HG03103 (cell line): Measurements from ENCODE around the gene LCN10.
"Not testable (repeated sequence)": the region's sequence is repeated elsewhere in the genome, so short reads cannot be mapped to it uniquely, and the experiment has no call there.

Experiments used
- ATAC-seq: cut with Tn5 transposase; IDR thresholded peaks from one replicate; pipeline ENCODE4 v1.9.1; 2021; ENCODE audit warnings: low read depth; ENCODE audit not compliant: unreplicated experiment

LCN10 gene

GRCh38 chr9:136755302-136756133, 12.8 kb upstream of the LCN10 start:
- ATAC-seq = not testable (repeated sequence)

GRCh38 chr9:136754626-136755301, 12.0 kb upstream of the LCN10 start:
- ATAC-seq = no peak

- no peak for ATAC-seq
These were observed 11.4 kb upstream of the LCN10 start for GRCh38 chr9:136754059-136754572.

DNA sequence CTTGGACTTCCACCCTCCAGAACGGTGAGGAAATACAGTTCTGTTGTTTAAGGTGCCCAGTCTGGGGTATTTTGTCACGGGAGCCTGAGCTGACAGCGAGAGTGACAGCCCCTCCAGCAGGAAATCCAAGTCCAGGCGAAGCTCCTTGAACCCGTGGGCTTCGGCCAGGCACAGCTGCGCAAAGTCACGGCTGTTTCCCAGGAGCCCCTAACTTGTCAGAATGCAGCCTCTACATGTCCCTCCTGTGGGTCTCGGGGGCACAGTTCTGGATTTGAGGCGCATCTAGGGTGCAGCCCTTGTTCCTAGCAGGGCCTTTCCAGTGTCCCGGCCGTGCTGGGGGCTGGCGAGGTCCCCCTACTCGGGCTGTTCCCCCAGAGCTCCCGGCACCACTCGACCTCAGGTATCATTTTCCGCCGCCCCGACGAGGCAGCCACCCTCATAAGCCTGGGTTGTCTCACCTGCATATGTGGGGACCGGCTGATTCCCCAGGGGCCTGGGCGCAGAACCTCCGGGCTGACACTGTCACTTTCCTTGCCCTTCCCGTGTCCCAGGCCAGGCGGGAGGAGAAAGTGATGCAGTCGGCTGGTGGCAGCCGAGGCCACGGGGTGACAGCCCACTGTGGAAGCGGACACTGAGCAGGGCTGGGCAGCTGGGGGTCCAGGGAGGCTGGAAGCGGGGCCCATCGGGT, 10.8 kb upstream of the LCN10 start:
- ATAC-seq = no peak

DNA sequence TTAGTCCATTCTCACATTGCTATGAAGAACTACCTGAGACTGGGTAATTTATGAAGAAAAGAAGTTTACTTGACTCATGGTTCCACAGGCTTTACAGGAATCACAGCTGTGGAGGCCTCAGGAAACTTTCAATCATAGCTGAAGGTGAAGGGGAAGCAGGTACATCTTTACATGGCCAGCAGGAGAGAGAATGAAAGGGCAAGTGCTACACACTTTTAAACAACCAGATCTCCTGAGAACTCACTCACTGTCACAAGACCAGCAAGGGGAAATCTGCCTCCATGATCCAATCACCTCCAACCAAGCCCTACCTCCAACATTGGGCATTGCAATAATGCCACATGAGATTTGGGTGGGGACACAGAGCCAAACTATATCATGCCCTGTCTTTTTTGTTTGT, 9.1 kb upstream of the LCN10 start:
- no peak for ATAC-seq

- no peak for ATAC-seq
These were observed 8.5 kb upstream of the LCN10 start for GRCh38 chr9:136751244-136751643.

DNA sequence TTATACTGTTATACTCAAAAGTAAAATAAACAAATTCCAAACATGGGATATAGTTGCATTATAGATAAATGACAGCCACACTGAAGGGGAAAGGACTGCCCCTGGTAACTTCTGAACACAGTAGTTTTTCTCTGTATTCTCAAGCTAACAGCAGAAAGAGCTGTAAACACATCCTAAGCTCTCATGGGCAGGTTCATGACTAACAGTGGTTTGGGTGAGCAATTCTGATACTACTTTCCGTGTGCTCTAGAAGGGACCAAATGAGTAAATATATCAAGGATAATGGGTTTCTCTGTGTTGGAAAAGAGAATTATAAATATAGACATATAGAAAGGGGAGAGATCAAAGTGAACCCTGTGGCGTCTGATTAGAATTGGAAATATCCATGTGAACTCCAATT, 7.8 kb upstream of the LCN10 start:
- ATAC-seq = no peak

GRCh38 chr9:136748666-136749611, 6.2 kb upstream of the LCN10 start:
- no peak for ATAC-seq

DNA sequence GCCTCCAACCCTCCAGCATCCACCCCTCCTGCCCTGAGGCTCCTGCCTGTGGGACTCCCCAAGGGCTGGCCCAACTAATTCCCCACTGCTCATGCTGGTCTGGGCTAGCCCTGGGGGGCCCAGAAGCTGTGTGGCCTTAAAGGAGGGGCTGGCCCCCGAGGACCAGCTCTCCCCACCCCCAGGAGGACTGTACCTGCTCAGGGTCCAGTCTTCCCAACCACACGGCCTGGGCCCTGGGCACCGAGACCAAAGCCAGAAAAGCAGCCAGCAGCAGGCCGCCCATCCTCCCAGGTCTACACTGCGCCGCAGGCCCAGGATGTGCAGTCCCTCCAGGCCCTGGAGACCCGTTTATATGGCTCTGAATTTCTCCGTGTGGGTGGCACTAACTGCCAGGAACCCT, 5.5 kb upstream of the LCN10 start, which contains the start of gene LCN6:
LCN6 (minus strand) TSS at position 325 of the 400 bp plus-strand sequence; CDS start at position 283, 42 bp downstream.
- no peak for ATAC-seq

GRCh38 chr9:136747161-136748060, 4.7 kb upstream of the LCN10 start:
- ATAC-seq = no peak

DNA sequence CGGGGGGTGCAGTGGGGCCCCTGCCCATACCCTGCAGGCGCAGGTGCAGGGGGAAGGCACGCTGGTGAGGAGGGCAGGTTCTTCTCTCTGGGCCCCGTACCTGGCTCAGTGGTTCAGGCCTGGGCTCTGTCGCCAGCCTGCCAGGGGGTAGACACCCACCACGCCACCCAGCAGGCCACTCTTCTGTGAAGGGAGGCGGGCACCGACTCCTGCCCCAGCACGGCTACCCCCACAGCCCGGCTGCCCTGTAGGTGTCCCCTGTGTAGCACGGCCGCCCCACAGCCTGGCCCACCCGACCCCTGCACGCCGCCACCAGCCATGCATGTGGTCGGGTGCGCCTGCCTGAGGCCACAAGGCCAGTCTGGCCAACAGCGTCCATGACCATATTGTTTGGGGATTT, 3.9 kb upstream of the LCN10 start:
- no peak for ATAC-seq

DNA sequence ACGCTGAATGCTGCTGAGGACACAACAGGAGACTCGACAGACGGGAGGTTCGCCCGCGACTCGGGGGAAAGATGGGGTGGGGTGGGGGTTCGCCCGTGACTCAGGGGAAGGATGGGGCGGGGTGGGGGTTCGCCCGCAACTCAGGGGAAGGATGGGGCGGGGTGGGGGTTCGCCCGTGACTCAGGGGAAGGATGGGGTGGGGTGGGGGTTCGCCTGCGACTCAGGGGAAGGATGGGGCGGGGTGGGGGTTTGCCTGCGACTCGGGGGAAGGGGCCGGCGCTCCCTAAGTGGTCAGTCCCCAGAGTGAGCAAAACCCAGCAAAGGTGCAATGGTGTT, 3.4 kb upstream of the LCN10 start:
- no peak for ATAC-seq

DNA sequence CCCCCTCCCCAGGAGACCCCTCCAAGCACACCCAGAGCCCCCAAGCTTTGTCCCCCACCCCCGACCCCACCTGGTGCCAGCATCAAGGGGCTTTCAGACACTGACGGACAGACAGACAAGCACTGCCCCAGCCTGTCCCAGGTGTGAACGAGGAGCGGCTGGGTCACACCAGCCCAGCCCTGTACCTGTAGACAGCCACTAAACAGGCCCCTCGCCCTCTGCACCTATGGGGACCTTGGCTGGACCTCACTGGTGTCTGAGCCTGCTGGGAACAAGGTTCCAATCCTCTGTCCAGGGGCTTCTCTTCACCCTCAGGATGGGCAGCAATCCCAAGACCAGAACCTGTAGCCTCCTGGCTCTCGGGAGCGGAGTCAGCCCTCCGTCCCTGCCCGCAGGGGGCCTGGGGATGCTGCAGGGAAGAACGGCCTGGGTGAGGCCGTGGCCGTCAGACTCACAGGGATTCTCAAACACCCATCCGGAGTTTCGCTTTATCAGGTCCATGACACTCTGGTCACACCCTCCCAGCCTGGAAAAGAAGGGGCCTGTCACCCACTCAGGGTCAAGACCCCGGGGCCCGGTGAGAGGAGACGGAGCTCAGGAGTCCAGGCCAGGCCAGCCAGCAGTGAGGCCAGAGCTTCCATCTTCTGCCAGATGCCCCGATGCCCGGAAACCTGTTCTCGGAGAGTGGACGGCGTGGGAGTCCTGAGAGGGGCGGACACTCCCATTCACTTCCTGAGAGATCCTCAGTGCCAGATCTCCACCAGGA, 2.8 kb upstream of the LCN10 start:
- ATAC-seq = no peak

- ATAC-seq = no peak
These were observed 2.0 kb upstream of the LCN10 start for GRCh38 chr9:136744773-136745172.

GRCh38 chr9:136743639-136744211, 985 bp upstream of the LCN10 start:
- ATAC-seq = no peak

DNA sequence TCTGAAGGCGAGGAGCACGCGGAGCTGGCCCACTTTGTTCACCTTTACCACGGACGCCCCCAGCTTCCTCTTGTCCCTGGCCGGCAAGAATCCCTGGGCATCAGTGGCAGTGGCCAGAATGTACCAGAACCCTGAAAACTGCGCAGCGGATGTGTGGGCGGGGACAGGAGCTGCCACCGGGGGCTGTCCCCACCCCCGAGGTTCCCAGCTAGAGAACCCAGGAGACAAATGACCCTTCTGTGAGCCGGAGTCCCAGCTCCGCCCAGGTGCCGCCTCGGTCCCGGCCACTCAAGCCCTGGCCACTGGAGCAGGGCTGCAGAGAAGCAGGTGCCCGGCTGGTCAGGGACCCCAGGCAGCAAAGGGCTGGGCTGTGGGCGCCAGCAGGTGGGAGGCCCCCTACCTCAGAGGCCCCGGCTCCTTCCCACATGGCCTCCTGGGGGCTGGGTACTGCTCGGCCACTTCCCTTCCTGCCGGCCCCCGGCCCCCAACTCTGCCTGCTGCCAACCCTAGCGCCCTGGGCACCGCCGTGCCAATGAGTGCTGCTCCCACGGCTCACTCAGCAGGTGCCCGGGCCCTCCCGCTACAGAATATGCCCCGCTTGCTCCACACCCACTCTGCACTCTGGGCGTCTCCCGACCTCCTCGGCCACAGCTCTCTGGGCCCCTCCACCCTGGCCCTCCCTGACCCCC, 713 bp downstream of the LCN10 start:
- ATAC-seq = no peak
